ENCODE results near the gene QARS1.

The QARS1 gene

DNA sequence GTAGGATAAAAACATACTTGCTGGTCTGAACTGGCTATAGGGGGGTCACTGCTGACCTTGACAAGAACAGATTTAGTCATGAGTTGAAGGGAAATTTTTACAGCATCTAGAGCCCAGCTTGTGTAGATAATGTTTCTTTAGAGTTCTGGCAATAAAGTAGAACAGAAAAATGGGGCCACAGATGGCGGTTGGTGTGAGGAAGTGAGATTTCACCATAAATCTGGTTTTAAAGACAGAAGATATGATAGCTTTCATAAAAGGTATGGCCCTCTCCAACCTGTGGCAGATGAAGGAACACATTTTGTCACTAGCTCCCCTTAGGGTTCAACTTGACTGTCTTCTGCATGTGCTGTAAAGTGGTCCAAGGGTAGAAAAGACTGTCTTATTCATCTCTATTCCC is 51.0 kb downstream of the QARS1 start:
- no peak for DNase-seq (ENCODE audit: low read depth)
